Measurements from ENCODE around the gene NEURL1B. TPM values are rescaled to one million over a fixed set of nuclear protein-coding genes. Genes with fewer than 3 reads are reported as not detected.

NEURL1B gene
- total RNA-seq, 2 experiments from 2014 or later = 0.08 to 0.16 TPM

DNA sequence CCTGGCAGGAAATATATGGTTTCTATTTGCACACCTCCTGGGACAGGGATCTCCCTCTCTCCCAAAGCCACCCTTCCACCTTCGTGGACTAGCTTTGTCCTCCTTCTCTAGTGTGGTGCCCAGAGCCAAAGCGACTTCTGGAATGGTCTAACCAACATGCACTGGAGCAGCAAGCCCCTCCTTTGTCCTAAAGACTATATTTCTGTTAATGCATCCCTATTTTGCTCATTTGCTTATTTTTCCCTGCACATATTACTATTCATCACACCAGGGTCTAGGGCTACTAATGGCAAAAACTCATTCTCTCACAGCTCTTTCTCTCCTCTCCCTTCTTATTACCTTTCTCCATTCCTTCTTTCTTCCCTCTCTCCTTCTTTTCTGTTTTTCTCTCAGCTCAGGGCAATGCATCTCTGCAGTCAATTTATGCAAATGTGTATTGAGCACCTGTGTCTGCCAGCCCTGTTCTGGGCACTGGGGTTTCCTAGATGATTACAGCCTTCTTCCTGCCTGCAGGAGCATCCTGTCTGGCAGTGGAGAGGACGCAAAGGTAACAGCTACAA is 2.8 kb upstream of the NEURL1B start:
- POLR2A ChIA-PET = no interaction called here
- H3K4me1 Mint-ChIP-seq (ENCODE audit: low read depth) = peaks cover 8% of the 10 kb centered on the region
- TF ChIP-seq, protein P1, sequence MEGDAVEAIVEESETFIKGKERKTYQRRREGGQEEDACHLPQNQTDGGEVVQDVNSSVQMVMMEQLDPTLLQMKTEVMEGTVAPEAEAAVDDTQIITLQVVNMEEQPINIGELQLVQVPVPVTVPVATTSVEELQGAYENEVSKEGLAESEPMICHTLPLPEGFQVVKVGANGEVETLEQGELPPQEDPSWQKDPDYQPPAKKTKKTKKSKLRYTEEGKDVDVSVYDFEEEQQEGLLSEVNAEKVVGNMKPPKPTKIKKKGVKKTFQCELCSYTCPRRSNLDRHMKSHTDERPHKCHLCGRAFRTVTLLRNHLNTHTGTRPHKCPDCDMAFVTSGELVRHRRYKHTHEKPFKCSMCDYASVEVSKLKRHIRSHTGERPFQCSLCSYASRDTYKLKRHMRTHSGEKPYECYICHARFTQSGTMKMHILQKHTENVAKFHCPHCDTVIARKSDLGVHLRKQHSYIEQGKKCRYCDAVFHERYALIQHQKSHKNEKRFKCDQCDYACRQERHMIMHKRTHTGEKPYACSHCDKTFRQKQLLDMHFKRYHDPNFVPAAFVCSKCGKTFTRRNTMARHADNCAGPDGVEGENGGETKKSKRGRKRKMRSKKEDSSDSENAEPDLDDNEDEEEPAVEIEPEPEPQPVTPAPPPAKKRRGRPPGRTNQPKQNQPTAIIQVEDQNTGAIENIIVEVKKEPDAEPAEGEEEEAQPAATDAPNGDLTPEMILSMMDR (IDR thresholded peaks at IDR 0.05) = no peak
- no peak overlapping the region for H3K27ac ChIP-seq (ENCODE audit: low read depth in 1 of 2, low read length in 2 of 2)
- H3K27me3 ChIP-seq (ENCODE audit: control insufficient read depth in 1 of 2, insufficient read depth in 2 of 2, low read length in 2 of 2) = peaks cover 8 to 27% of the 10 kb centered on the region in 2 experiments
- H3K9me3 ChIP-seq (ENCODE audit: control insufficient read depth in 1 of 2, insufficient read depth in 1 of 2, low read length in 2 of 2) = peaks cover 0 to 7% of the 10 kb centered on the region in 2 experiments
- no peak overlapping the region for H3K27ac Mint-ChIP-seq
- H3K4me1 ChIP-seq (ENCODE audit: insufficient read depth, low read length) = peaks cover 16% of the 10 kb centered on the region
- DNase-seq (no peak), ATAC-seq (ENCODE audit: poor library complexity) (no peak)
- H3K4me3 Mint-ChIP-seq = no peak overlapping the region
- no peaks in the 10 kb centered on the region for H3K36me3 ChIP-seq (ENCODE audit: insufficient read depth, low read length)
- H3K4me3 ChIP-seq (ENCODE audit: low read length) = no peak overlapping the region
- CTCF ChIA-PET = no interaction called here
- no peaks in the 10 kb centered on the region for H3K36me3 Mint-ChIP-seq (ENCODE audit: low read depth)
- H3K9me3 Mint-ChIP-seq = no peaks in the 10 kb centered on the region
- H3K27me3 Mint-ChIP-seq = peaks cover 44% of the 10 kb centered on the region
- intact Hi-C loops (cut with DNase I, micrococcal nuclease) = no loop called here

DNA sequence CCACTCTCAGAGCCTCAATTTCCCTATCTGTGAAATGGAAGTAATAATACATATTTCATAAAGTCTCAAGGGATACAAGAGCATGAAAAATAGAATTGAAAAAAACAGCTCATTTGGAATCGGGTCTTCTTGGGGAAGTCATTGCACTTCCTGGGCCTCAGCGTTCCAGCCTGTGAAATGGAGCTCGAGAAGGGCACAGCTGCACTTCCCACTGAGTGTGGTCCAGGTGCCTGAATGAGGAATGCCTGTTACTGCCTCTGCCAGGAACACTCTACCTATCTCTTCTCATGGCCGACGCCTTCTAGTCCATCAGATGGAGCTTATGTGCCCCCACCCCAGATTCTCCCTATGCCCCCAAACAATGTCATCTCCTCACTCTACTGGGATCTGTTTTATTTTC is 924 bp upstream of the NEURL1B start:
- Mint-ChIP-seq H3K9me3 (no peaks in the 10 kb centered on the region), H3K36me3 (ENCODE audit: low read depth) (no peaks in the 10 kb centered on the region), H3K27me3 (peaks cover 62% of the 10 kb centered on the region), H3K27ac (no peak overlapping the region), H3K4me1 (ENCODE audit: low read depth) (peaks cover 8% of the 10 kb centered on the region), H3K4me3 (no peak overlapping the region)
- H3K4me1 ChIP-seq (ENCODE audit: insufficient read depth, low read length) = peaks cover 16% of the 10 kb centered on the region
- H3K36me3 ChIP-seq (ENCODE audit: insufficient read depth, low read length) = no peaks in the 10 kb centered on the region
- ATAC-seq (ENCODE audit: poor library complexity) (no peak), DNase-seq (no peak)
- H3K27ac ChIP-seq (ENCODE audit: low read depth in 1 of 2, low read length in 2 of 2) = no peak overlapping the region
- POLR2A ChIA-PET = no interaction called here
- no peak overlapping the region for H3K4me3 ChIP-seq (ENCODE audit: low read length)
- intact Hi-C loops (cut with DNase I, micrococcal nuclease) = no loop called here
- peaks cover 0 to 7% of the 10 kb centered on the region in 2 experiments for H3K9me3 ChIP-seq (ENCODE audit: control insufficient read depth in 1 of 2, insufficient read depth in 1 of 2, low read length in 2 of 2)
- CTCF ChIA-PET = interaction anchor here (0.7 kb wide), 1 partner anchor 128 kb away, joined by 3 read pairs; no protein-coding TSS in a partner anchor
- TF ChIP-seq, protein P1 (IDR thresholded peaks at IDR 0.05) = no peak
- peaks cover 15 to 27% of the 10 kb centered on the region in 2 experiments for H3K27me3 ChIP-seq (ENCODE audit: control insufficient read depth in 1 of 2, insufficient read depth in 2 of 2, low read length in 2 of 2)

DNA sequence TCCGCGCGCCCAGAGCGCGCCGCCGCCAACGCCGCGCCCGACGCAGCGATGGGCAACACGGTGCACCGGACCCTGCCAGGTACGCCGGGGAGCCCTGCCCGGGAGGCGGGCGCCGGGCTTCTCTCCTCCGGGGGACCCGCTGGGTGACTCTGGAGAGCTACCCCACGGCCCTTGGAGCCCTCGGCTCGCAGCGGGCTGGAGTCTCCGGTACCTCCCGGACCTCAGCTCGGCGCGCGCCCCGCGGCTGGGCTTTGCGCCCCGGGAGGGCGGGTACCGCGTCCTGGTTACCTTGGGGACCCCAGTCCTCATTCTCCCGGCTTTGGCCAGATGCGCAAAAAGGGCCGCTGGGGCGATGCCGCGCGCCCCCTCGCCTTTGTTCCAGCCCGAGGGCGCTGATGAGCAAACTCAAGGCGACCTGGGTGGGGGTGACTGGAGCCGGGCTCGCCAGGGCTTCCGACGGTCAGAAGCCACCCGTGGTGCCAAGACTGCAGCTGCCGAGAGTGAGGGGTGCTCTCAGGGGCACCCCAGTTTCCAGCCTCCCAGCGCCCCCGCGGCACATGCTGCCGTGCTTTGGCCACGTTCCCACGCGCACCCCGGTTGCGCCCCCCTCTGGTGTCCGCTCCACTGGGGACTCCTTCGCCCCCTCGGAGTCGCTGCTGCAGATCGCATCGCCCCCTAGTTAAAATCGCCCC is 442 bp downstream of the NEURL1B start:
- Histone ChIP-seq H3K4me3 (ENCODE audit: low read length) (peak overlapping the region; percentile 26), H3K27me3 (ENCODE audit: control insufficient read depth in 1 of 2, insufficient read depth in 2 of 2, low read length in 2 of 2) (peaks cover 15 to 27% of the 10 kb centered on the region in 2 experiments), H3K4me1 (ENCODE audit: insufficient read depth, low read length) (peaks cover 16% of the 10 kb centered on the region), H3K27ac (ENCODE audit: low read depth in 1 of 2, low read length in 2 of 2) (no peak overlapping the region), H3K36me3 (ENCODE audit: insufficient read depth, low read length) (no peaks in the 10 kb centered on the region), H3K9me3 (ENCODE audit: control insufficient read depth in 1 of 2, insufficient read depth in 1 of 2, low read length in 2 of 2) (peaks cover 0 to 7% of the 10 kb centered on the region in 2 experiments)
- POLR2A ChIA-PET = no interaction called here
- DNase-seq (no peak), ATAC-seq (ENCODE audit: poor library complexity) (no peak)
- intact Hi-C loops (cut with DNase I, micrococcal nuclease) = no loop called here
- Mint-ChIP-seq H3K4me1 (ENCODE audit: low read depth) (peaks cover 8% of the 10 kb centered on the region), H3K27me3 (peaks cover 62% of the 10 kb centered on the region), H3K36me3 (ENCODE audit: low read depth) (no peaks in the 10 kb centered on the region), H3K9me3 (no peaks in the 10 kb centered on the region), H3K4me3 (no peak overlapping the region), H3K27ac (no peak overlapping the region)
- CTCF ChIA-PET = no interaction called here
- TF ChIP-seq, protein P1 (IDR thresholded peaks at IDR 0.05) = no peak
